ENCODE measurements around the gene EFNA5.

GRCh38 chr5:107378218-107378899, 292.4 kb downstream of the EFNA5 start:
- no peak for TF ChIP-seq EZH2 (IDR thresholded peaks at IDR 0.05; ENCODE audit: borderline replicate concordance)
- no peak for TF ChIP-seq CTCF (IDR thresholded peaks at IDR 0.05; ENCODE audit: poor library complexity)
